Esophagus muscularis mucosa (tissue), 4 donors: ENCODE measurements around the gene ATRNL1. TPM values are rescaled to one million over a fixed set of nuclear protein-coding genes. Genes with fewer than 3 reads are reported as not detected.

Experiments used
- DNase-seq: peaks from one replicate; pipeline ENCODE4 v3.0.0-alpha.2; 2017; ENCODE audit errors: extremely low spot score
- H3K27ac ChIP-seq, 4 donors: fragments of 200-600 bp; sonication (generic); replicated peaks in 1 of 4; 1 replicate in 3 of 4; 2 replicates in 1 of 4; pipeline ENCODE4 v1.5.1; 2016 to 2019; ENCODE audit warnings: mild to moderate bottlenecking in 1 of 4
- H3K27me3 ChIP-seq, 4 donors: fragments of 200-600 bp; sonication (generic); one replicate each; pipeline versions ENCODE4 v1.5.1 to v1.6.0; 2016 to 2019
- H3K36me3 ChIP-seq, 4 donors: fragments of 200-600 bp; sonication (generic); one replicate each; pipeline ENCODE4 v1.5.1; 2016 to 2019
- H3K4me1 ChIP-seq, 4 donors: fragments of 200-600 bp; sonication (generic); one replicate each; pipeline ENCODE4 v1.5.1; 2016 to 2019
- H3K4me3 ChIP-seq, 4 donors: fragments of 200-600 bp; sonication (generic); 1 replicate in 2 of 4; 2 replicates in 2 of 4; pipeline ENCODE4 v1.5.1; 2016 to 2019; ENCODE audit warnings: mild to moderate bottlenecking in 4 of 4, moderate library complexity in 1 of 4
- H3K9me3 ChIP-seq, 4 donors: fragments of 200-600 bp; sonication (generic); 1 replicate in 3 of 4; 2 replicates in 1 of 4; pipeline ENCODE4 v1.5.1; 2016 to 2019
- EP300 ChIP-seq: sonication (generic); formaldehyde crosslinking; IDR thresholded peaks from one replicate; pipeline ENCODE4 v1.6.1; 2017; ENCODE audit warnings: antibody characterized with exemption
- POLR2A ChIP-seq: fragments of 450-650 bp; IDR thresholded peaks from one replicate; pipeline ENCODE4 v1.6.1; 2017; ENCODE audit warnings: antibody characterized with exemption, moderate library complexity, mild to moderate bottlenecking, low read depth
- POLR2AphosphoS5 ChIP-seq, 2 donors: sonication (generic); formaldehyde crosslinking; IDR thresholded peaks; one replicate each; pipeline ENCODE4 v1.6.1; 2017; ENCODE audit warnings: antibody characterized with exemption in 2 of 2
- WGBS: methylation state at CpG from one replicate; pipeline ENCODE4 v1.1.5; 2018; 5-methylcytosine and 5-hydroxymethylcytosine counted together
- intact Hi-C: fragments of 100-400 bp; cut with DNase I; formaldehyde crosslinking; loops from one replicate; pipeline ENCODE4 v1.15.1; 2023
- total RNA-seq, 4 donors: library from RNA; depleted of rRNA; stranded (reverse); fragments of >200 nt; gene quantifications; one replicate each; pipeline versions ENCODE4 v1.1.0 to v1.2.1, GENCODE V29; 2016
- TF ChIP-seq, protein P1 (sequence below), 3 experiments: fragments of 200-600 bp in 2 of 3; fragments of 450-650 bp in 1 of 3; sonication (generic) in 2 of 3; IDR thresholded peaks; one replicate each; pipeline ENCODE4 v1.5.1; 2017 to 2019; ENCODE audit warnings: antibody characterized with exemption in 3 of 3, mild to moderate bottlenecking in 2 of 3, moderate library complexity in 1 of 3

Gene ATRNL1
- total RNA-seq, 4 donors from 2014 or later, result 5.0 to 18.0 (median 11.3) TPM

DNA sequence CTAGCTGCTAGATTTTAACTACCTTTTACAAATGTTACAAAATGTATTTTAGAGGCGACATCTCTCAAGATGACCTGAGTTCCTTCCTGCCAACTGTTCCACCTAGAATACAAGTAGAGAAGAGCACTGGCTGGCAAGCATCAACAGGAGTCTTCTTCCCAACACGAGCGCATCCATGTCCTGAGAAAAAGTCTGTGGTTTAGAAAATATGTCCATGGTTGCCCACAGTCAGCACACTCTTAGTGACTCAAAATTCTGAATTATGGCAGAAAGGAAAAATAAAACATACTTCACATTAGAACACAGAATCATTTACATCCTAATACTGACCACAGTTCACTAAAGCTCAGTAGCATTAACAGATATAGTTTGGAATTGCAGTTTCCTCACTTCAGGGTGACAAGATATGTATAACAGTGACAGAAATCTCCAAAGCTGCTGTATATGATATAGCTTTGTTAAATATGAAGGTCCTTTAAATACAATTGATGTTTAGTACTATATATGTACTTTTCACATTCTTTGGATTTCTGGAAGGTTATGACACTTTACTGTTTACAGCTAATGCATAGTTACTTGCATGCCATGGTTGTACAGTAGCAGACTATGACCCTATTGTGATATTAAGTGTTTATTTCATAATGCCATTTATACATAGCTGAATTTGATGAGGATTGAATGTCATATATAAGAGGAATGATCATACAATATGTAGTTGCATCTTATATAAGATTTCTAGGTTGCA, 852.7 kb downstream of the ATRNL1 start:
- DNase-seq, result no peak
- Histone ChIP-seq H3K4me3 (no peak overlapping the region), H3K27ac (no peak overlapping the region), H3K4me1 (peaks cover 0 to 12% (median 6%) of the 10 kb centered on the region in 4 donors), H3K36me3 (no peaks in the 10 kb centered on the region), H3K27me3 (no peaks in the 10 kb centered on the region), H3K9me3 (no peaks in the 10 kb centered on the region)
- intact Hi-C loops, result no loop called here
- TF ChIP-seq, protein P1, sequence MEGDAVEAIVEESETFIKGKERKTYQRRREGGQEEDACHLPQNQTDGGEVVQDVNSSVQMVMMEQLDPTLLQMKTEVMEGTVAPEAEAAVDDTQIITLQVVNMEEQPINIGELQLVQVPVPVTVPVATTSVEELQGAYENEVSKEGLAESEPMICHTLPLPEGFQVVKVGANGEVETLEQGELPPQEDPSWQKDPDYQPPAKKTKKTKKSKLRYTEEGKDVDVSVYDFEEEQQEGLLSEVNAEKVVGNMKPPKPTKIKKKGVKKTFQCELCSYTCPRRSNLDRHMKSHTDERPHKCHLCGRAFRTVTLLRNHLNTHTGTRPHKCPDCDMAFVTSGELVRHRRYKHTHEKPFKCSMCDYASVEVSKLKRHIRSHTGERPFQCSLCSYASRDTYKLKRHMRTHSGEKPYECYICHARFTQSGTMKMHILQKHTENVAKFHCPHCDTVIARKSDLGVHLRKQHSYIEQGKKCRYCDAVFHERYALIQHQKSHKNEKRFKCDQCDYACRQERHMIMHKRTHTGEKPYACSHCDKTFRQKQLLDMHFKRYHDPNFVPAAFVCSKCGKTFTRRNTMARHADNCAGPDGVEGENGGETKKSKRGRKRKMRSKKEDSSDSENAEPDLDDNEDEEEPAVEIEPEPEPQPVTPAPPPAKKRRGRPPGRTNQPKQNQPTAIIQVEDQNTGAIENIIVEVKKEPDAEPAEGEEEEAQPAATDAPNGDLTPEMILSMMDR (IDR thresholded peaks at IDR 0.05), result no peak
- TF ChIP-seq POLR2AphosphoS5 (IDR thresholded peaks at IDR 0.05), result no peak
- TF ChIP-seq EP300, result no peak
- no peak for TF ChIP-seq POLR2A
- WGBS, result 91% methylated on average over 3 of the region's 3 CpGs

DNA sequence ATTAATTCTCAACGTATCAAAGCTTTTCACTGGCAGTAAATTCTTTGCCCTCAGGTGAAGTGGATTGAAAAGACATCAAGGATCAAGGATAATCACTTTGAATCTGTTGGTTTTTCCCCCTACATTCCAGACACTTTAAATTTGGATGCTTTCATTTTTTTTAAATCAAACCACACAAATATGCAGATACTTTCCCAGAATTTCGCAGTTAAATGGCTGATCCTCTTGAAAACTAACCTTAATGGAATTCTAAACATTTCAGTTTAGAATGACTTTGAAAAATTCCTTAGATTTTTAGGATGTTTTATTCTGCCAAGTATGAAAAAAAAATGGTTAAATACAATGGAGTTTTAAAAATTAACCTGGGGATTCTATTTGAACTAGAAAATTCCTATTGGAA, 853.9 kb downstream of the ATRNL1 start:
- TF ChIP-seq POLR2AphosphoS5 (IDR thresholded peaks at IDR 0.05), result no peak
- TF ChIP-seq EP300, result no peak
- TF ChIP-seq, protein P1 (IDR thresholded peaks at IDR 0.05), result no peak
- no peak for TF ChIP-seq POLR2A
- no peak for DNase-seq
- peaks cover 0 to 10% (median 6%) of the 10 kb centered on the region in 4 donors for H3K4me1 ChIP-seq
- no peaks in the 10 kb centered on the region for H3K27me3 ChIP-seq
- no peaks in the 10 kb centered on the region for H3K36me3 ChIP-seq
- intact Hi-C loops, result no loop called here
- H3K27ac ChIP-seq, result no peak overlapping the region
- WGBS, result 92% methylated on average over 2 of the region's 2 CpGs
- H3K9me3 ChIP-seq, result no peaks in the 10 kb centered on the region
- no peak overlapping the region for H3K4me3 ChIP-seq

DNA sequence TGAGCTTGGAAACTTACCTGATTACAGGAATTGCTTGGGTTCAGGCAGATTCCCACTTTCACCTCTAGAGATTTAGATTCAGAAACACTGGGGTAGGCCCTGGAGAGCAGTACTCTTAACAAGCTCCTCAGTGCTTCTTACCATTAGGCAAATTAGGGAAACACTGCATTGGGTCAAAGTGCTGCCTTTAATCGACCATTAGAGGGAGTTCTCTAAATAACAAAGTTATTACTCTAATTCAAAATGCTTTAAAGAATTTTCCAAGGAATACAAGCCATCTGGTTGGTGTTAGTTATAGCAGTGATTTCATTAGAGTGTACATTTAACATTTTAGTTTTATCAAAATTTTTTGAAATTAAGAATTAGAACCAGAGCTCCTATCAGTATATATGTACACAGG, 855.3 kb downstream of the ATRNL1 start:
- no peak overlapping the region for H3K4me3 ChIP-seq
- WGBS, result 17% methylated on average over 1 of the region's 1 CpG
- intact Hi-C loops, result no loop called here
- DNase-seq, result peak; percentile 75
- no peaks in the 10 kb centered on the region for H3K9me3 ChIP-seq
- no peaks in the 10 kb centered on the region for H3K27me3 ChIP-seq
- H3K36me3 ChIP-seq, result no peaks in the 10 kb centered on the region
- peaks cover 0 to 10% (median 5%) of the 10 kb centered on the region in 4 donors for H3K4me1 ChIP-seq
- no peak overlapping the region for H3K27ac ChIP-seq
- TF ChIP-seq, protein P1 (IDR thresholded peaks at IDR 0.05), result peak in 2 of 3 experiments; percentile 38 to 42
- TF ChIP-seq POLR2A (no peak), POLR2AphosphoS5 (IDR thresholded peaks at IDR 0.05) (no peak), EP300 (no peak)

DNA sequence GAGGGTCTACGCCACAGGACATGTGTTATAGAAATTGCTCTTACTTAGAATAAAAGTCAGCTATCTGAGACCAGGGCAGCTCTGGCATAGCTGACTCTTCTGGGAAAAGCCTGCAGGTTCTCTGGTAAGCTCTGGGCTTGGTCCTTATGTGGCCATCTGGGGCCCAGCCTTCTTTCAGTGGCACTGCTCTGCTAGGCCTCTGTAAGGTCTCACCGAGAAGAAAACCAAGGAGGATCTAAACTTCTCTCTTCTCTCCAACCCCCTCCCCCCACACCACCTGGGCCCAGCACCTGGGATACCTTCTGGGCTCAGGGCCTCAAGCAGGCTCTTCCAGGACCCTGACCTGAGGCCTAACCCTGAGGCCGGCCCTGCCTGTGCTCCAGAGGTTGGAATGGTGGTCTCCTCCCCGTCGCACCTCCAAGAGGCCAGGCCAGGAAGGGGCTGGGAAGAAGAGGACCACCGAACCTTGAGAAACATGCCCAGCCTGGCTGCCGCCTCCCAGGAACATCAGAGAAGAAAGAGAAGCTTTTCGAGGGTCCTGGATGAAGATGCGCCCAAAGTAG, 856.2 kb downstream of the ATRNL1 start:
- peak; percentile 72 for DNase-seq
- peaks cover 0 to 10% (median 5%) of the 10 kb centered on the region in 4 donors for H3K4me1 ChIP-seq
- H3K4me3 ChIP-seq, result no peak overlapping the region
- TF ChIP-seq POLR2AphosphoS5 (IDR thresholded peaks at IDR 0.05) (no peak), EP300 (no peak), POLR2A (no peak)
- TF ChIP-seq, protein P1 (IDR thresholded peaks at IDR 0.05), result no peak
- H3K27me3 ChIP-seq, result no peaks in the 10 kb centered on the region
- 96% methylated on average over 9 of the region's 9 CpGs for WGBS
- H3K9me3 ChIP-seq, result no peaks in the 10 kb centered on the region
- H3K27ac ChIP-seq, result no peak overlapping the region
- intact Hi-C loops, result no loop called here
- H3K36me3 ChIP-seq, result no peaks in the 10 kb centered on the region
